K562 (cell line): ENCODE results near the gene NES. TPM values are rescaled to one million over a fixed set of nuclear protein-coding genes. Genes with fewer than 3 reads are reported as not detected.
A peak's percentile ranks its signal among the peaks of the same experiment; 100 is the strongest.

Experiments used
- ATAC-seq: fragments of 200-7000 bp; cut with Tn5 transposase; 3 replicates; pipeline ENCODE4 v1.9.1; 2020; ENCODE audit warnings: moderate library complexity
- BruUV-seq: library from RNA; stranded (reverse); fragments of 400-500 nt; replicated peaks from 2 replicates; lab custom pipeline; 2021; lab: Mats Ljungman, UMichigan
- CTCF ChIA-PET: fragments of 300-600 bp; formaldehyde crosslinking; extraction: SDS; loops from one replicate; lab custom pipeline; 2021; ENCODE audit warnings: low intra/inter-chr PET ratio; lab: Yijun Ruan, JAX
- POLR2A ChIA-PET: fragments of 300-600, 350-650 bp; sonication (Branson Sonifier 250); formaldehyde crosslinking; extraction: SDS; loops from one replicate; lab custom pipeline; 2021; ENCODE audit warnings: antibody characterized with exemption, inconsistent platforms; lab: Yijun Ruan, JAX
- DNase-seq, 4 experiments: peaks; one replicate each; pipeline versions ENCODE4 v3.0.0 to v3.0.0-alpha.2; 2011 to 2018; ENCODE audit warnings: low spot score in 3 of 4, mixed read lengths in 3 of 4; ENCODE audit errors: extremely low read depth in 1 of 4
- FAIRE-seq: peaks from 2 replicates; lab custom pipeline; 2011; peaks lifted over from hg19 to GRCh38; lab: Jason Lieb, UNC
- H2AFZ ChIP-seq: 2 replicates; pipeline ENCODE4 v1.6.0; 2011; ENCODE audit warnings: low read depth, low read length, control low read depth, inconsistent platforms
- H3K27ac ChIP-seq: fragments of 200-600 bp; 3 replicates; pipeline ENCODE4 v1.8.0; 2011; ENCODE audit warnings: low read depth, mild to moderate bottlenecking, control low read depth, inconsistent platforms, low read length, moderate library complexity, mixed read lengths; ENCODE audit errors: extremely low read depth
- H3K27me3 ChIP-seq, 2 experiments: fragments of 300-600 bp in 1 of 2; 2 replicates in 1 of 2; 3 replicates in 1 of 2; pipeline versions ENCODE4 v1.6.0 to v1.8.0; 2011; ENCODE audit warnings: inconsistent platforms in 2 of 2, low read length in 2 of 2, mild to moderate bottlenecking in 1 of 2, mixed read lengths in 1 of 2, moderate library complexity in 1 of 2; ENCODE audit not compliant: control insufficient read depth in 2 of 2, insufficient read depth in 2 of 2
- H3K36me3 ChIP-seq: fragments of 300-600 bp; 3 replicates; pipeline ENCODE4 v1.8.0; 2011; ENCODE audit warnings: mild to moderate bottlenecking, low read length, inconsistent platforms; ENCODE audit not compliant: control insufficient read depth, insufficient read depth
- H3K4me1 ChIP-seq, 2 experiments: fragments of 200-600 bp in 1 of 2; replicated peaks in 1 of 2; 2 replicates in 1 of 2; 3 replicates in 1 of 2; pipeline versions ENCODE4 v1.5.1 to v1.8.0; 2011; ENCODE audit warnings: inconsistent platforms in 2 of 2, low read length in 2 of 2, mild to moderate bottlenecking in 1 of 2, mixed read lengths in 1 of 2, moderate library complexity in 1 of 2; ENCODE audit not compliant: control insufficient read depth in 2 of 2, insufficient read depth in 2 of 2
- H3K4me2 ChIP-seq: 2 replicates; pipeline ENCODE4 v1.6.1; 2011; ENCODE audit warnings: low read length, control low read depth, inconsistent platforms, mixed read lengths; ENCODE audit not compliant: insufficient read depth
- H3K4me3 ChIP-seq: fragments of 200-600 bp; sonication (generic), shearing (Covaris generic); 2 replicates; pipeline ENCODE4 v1.5.1; 2016; ENCODE audit warnings: control low read depth, inconsistent platforms
- H3K79me2 ChIP-seq: fragments of 200-600 bp; 3 replicates; pipeline ENCODE4 v1.8.0; 2011; ENCODE audit warnings: low read length, inconsistent platforms; ENCODE audit not compliant: control insufficient read depth, insufficient read depth
- H3K9ac ChIP-seq, 2 experiments: 2 replicates each; pipeline versions ENCODE4 v1.6.0 to v1.6.1; 2011; ENCODE audit warnings: low read depth in 2 of 2, low read length in 2 of 2, control low read depth in 1 of 2, inconsistent platforms in 1 of 2, mild to moderate bottlenecking in 1 of 2, mixed read lengths in 1 of 2; ENCODE audit not compliant: insufficient read depth in 1 of 2
- H3K9me1 ChIP-seq: one replicate; pipeline ENCODE4 v1.6.0; 2011; ENCODE audit warnings: inconsistent platforms, mild to moderate bottlenecking, low read length, moderate library complexity; ENCODE audit not compliant: control insufficient read depth, insufficient read depth
- H3K9me3 ChIP-seq: replicated peaks from 2 replicates; pipeline ENCODE4 v1.5.1; 2011; ENCODE audit warnings: low read depth, low read length, inconsistent platforms; ENCODE audit not compliant: control insufficient read depth, insufficient read depth
- H4K20me1 ChIP-seq: replicated peaks from 2 replicates; pipeline ENCODE4 v1.6.1; 2011; ENCODE audit warnings: low read length, inconsistent platforms, mixed read lengths; ENCODE audit not compliant: control insufficient read depth, insufficient read depth
- CREB1 ChIP-seq, 2 experiments: sonication (generic) in 1 of 2; formaldehyde crosslinking in 1 of 2; IDR thresholded peaks; 2 replicates each; pipeline versions ENCODE4 v1.6.1 to v1.8.0; 2012 to 2022; ENCODE audit warnings: inconsistent platforms in 1 of 2, mild to moderate bottlenecking in 1 of 2, missing genetic modification reagents in 1 of 2, moderate library complexity in 1 of 2
- EGR1 ChIP-seq: fragments of 450-650 bp; conservative IDR thresholded peaks from 2 replicates; pipeline ENCODE4 v1.6.1; 2017; ENCODE audit warnings: mild to moderate bottlenecking
- GATAD2A ChIP-seq: fragments of 450-650 bp; IDR thresholded peaks from 2 replicates; pipeline ENCODE4 v1.6.1; 2017
- MYNN ChIP-seq, 2 experiments: sonication (generic); formaldehyde crosslinking in 1 of 2; IDR thresholded peaks; 2 replicates each; pipeline versions ENCODE4 v1.5.0 to v1.6.1; 2016 to 2020; ENCODE audit warnings: antibody characterized with exemption in 1 of 2, missing genetic modification reagents in 1 of 2
- RREB1 ChIP-seq: fragments of 250-450 bp; sonication (Bioruptor Pico); IDR thresholded peaks from 2 replicates; pipeline ENCODE4 v1.4.0; 2020
- SMARCC2 ChIP-seq: fragments of 450-650 bp; IDR thresholded peaks from 2 replicates; pipeline ENCODE4 v1.6.1; 2017; ENCODE audit warnings: antibody characterized with exemption, moderate library complexity, mild to moderate bottlenecking, low read depth
- SRSF7 ChIP-seq: fragments of 200-400 bp; formaldehyde crosslinking; optimal IDR thresholded peaks from 2 replicates; pipeline ENCODE3; 2017; ENCODE audit warnings: mild to moderate bottlenecking, low read depth, low read length
- ZSCAN29 ChIP-seq: fragments of 450-650 bp; IDR thresholded peaks from 2 replicates; pipeline ENCODE4 v1.6.1; 2017
- WGBS: fragments of 100-300 bp; shearing (Covaris generic); methylation state at CpG from one replicate; pipeline ENCODE4 v1.1.6; 2016; ENCODE audit warnings: low coverage, mixed read lengths; ENCODE audit not compliant: insufficient coverage; ENCODE audit errors: missing lambda C conversion rate; 5-methylcytosine and 5-hydroxymethylcytosine counted together
- in situ Hi-C: fragments of 300-500 bp; cut with MboI; formaldehyde crosslinking; loops from 4 replicates; pipeline ENCODE4 v1.15.0; 2018; ENCODE audit warnings: inconsistent platforms, mixed read lengths
- intact Hi-C: fragments of 100-400 bp; cut with micrococcal nuclease; formaldehyde crosslinking; loops from 2 replicates; pipeline ENCODE4 v1.14.2; 2022
- polyA plus RNA-seq, 8 experiments: library from polyadenylated mRNA; depleted of rRNA in 4 of 8; stranded (reverse) in 5 of 8; unstranded in 3 of 8; fragments of >200 nt; fragmentation: Nextera tagmentation in 2 of 8; fragmentation: Illumina TruSeq in 1 of 8; extraction: Ambion mirVana in 2 of 8; extraction: Trizol in 1 of 8; gene quantifications; 2 replicates each; pipeline versions ENCODE4 v1.2.1 to v1.2.3, GENCODE V29; 2011 to 2014; ENCODE audit warnings: inconsistent platforms in 1 of 8, missing spikeins in 1 of 8
- total RNA-seq, 7 experiments: library from RNA; depleted of rRNA in 6 of 7; stranded (reverse); fragments of >200 nt in 6 of 7; fragmentation: Illumina TruSeq in 2 of 7; extraction: Trizol in 2 of 7; gene quantifications; 2 replicates each; pipeline versions ENCODE4 v1.2.1 to v1.2.3, GENCODE V29; 2011 to 2021; ENCODE audit warnings: low replicate concordance in 1 of 7
- TF ChIP-seq, protein P1 (sequence below), 2 experiments: fragments of 450-650 bp; conservative IDR thresholded peaks; 2 replicates each; pipeline ENCODE4 v1.6.1; 2017; ENCODE audit warnings: mild to moderate bottlenecking in 2 of 2, moderate library complexity in 2 of 2
- TF ChIP-seq, protein P2 (sequence below): sonication (generic); formaldehyde crosslinking; IDR thresholded peaks from 2 replicates; pipeline ENCODE4 v1.8.1; 2023; ENCODE audit warnings: mild to moderate bottlenecking, missing genetic modification reagents
- TF ChIP-seq, protein P3 (sequence below): fragments of 200-800 bp; sonication (Bioruptor generic); IDR thresholded peaks from 2 replicates; pipeline ENCODE4 v1.6.1; 2017; ENCODE audit warnings: missing genetic modification characterization, missing compliant biosample characterization

NES gene
- total and polyA plus RNA-seq, 9 of the 15 experiments (the other 6 are each of a cell fraction or from before 2014, with no cell fraction given): 0.10 to 8.6 (median 4.2) TPM

- peak overlapping the region; percentile 19 for H3K4me3 ChIP-seq
- no peak overlapping the region for H2AFZ ChIP-seq
- H3K9me1 ChIP-seq: peaks cover 44% of the 10 kb centered on the region
- in situ Hi-C loops: no loop called here
- FAIRE-seq: no peak
- H3K27me3 ChIP-seq: no peaks in the 10 kb centered on the region
- no peaks in the 10 kb centered on the region for H3K9me3 ChIP-seq
- peak overlapping the region; percentile 77 to 92; a peak in 3 of 4 replicates for H3K9ac ChIP-seq
- peak overlapping the region; percentile 68 for H3K27ac ChIP-seq
- H3K79me2 ChIP-seq: peaks cover 87% of the 10 kb centered on the region
- ChIA-PET CTCF (interaction anchor here (0.6 to 5.1 kb wide), 6 partner anchors 10 to 74 kb away, joined by 3 to 110 read pairs (median 36); partner anchors contain the start of genes CRABP2 and NES), POLR2A (interaction anchor here (0.6 to 1.5 kb wide), 5 partner anchors 10 to 266 kb away, joined by 3 to 6 read pairs (median 3); no protein-coding TSS in a partner anchor)
- H3K4me1 ChIP-seq: peaks cover 55 to 68% of the 10 kb centered on the region in 2 experiments
- intact Hi-C loops: no loop called here
- peaks cover 58% of the 10 kb centered on the region; the same call in 2 of the 3 replicates for H3K36me3 ChIP-seq
- peaks cover 64% of the 10 kb centered on the region for H4K20me1 ChIP-seq
- H3K4me2 ChIP-seq: peak overlapping the region; percentile 93
- no peak for ATAC-seq
- no TSS peak for BruUV-seq
- DNase-seq: no peak
- 50% methylated on average over 14 of the region's 14 CpGs for WGBS
- TF ChIP-seq, protein P1, sequence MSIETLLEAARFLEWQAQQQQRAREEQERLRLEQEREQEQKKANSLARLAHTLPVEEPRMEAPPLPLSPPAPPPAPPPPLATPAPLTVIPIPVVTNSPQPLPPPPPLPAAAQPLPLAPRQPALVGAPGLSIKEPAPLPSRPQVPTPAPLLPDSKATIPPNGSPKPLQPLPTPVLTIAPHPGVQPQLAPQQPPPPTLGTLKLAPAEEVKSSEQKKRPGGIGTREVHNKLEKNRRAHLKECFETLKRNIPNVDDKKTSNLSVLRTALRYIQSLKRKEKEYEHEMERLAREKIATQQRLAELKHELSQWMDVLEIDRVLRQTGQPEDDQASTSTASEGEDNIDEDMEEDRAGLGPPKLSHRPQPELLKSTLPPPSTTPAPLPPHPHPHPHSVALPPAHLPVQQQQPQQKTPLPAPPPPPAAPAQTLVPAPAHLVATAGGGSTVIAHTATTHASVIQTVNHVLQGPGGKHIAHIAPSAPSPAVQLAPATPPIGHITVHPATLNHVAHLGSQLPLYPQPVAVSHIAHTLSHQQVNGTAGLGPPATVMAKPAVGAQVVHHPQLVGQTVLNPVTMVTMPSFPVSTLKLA (conservative IDR thresholded peaks at IDR 0.05): no peak
- TF ChIP-seq SMARCC2 (no peak), RREB1 (CRISPR knock-in tag) (no peak), ZSCAN29 (no peak), MYNN (IDR thresholded peaks at IDR 0.05) (peak; percentile 30; the same call in 1 of the 2 replicates), MYNN (CRISPR knock-in tag; IDR thresholded peaks at IDR 0.05) (no peak), EGR1 (peak; percentile 58), CREB1 (IDR thresholded peaks at IDR 0.05) (no peak), CREB1 (CRISPR knock-in tag; IDR thresholded peaks at IDR 0.05) (no peak), GATAD2A (no peak), SRSF7 (no peak)
- TF ChIP-seq, protein P2, sequence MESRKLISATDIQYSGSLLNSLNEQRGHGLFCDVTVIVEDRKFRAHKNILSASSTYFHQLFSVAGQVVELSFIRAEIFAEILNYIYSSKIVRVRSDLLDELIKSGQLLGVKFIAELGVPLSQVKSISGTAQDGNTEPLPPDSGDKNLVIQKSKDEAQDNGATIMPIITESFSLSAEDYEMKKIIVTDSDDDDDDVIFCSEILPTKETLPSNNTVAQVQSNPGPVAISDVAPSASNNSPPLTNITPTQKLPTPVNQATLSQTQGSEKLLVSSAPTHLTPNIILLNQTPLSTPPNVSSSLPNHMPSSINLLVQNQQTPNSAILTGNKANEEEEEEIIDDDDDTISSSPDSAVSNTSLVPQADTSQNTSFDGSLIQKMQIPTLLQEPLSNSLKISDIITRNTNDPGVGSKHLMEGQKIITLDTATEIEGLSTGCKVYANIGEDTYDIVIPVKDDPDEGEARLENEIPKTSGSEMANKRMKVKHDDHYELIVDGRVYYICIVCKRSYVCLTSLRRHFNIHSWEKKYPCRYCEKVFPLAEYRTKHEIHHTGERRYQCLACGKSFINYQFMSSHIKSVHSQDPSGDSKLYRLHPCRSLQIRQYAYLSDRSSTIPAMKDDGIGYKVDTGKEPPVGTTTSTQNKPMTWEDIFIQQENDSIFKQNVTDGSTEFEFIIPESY (CRISPR knock-in tag): peak; percentile 80; the same call in 1 of the 2 replicates
- TF ChIP-seq, protein P3, sequence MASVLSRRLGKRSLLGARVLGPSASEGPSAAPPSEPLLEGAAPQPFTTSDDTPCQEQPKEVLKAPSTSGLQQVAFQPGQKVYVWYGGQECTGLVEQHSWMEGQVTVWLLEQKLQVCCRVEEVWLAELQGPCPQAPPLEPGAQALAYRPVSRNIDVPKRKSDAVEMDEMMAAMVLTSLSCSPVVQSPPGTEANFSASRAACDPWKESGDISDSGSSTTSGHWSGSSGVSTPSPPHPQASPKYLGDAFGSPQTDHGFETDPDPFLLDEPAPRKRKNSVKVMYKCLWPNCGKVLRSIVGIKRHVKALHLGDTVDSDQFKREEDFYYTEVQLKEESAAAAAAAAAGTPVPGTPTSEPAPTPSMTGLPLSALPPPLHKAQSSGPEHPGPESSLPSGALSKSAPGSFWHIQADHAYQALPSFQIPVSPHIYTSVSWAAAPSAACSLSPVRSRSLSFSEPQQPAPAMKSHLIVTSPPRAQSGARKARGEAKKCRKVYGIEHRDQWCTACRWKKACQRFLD (CRISPR knock-in tag): no peak
Observed at GRCh38 chr1:156658496-156658895, 18.7 kb downstream of the NES start.
